ENCODE measurements around the gene SOX30. TPM values are rescaled to one million over a fixed set of nuclear protein-coding genes. Genes with fewer than 3 reads are reported as not detected.

SOX30 gene
- total RNA-seq, 4 donors from 2014 or later = 0.10 TPM; not detected in 3

DNA sequence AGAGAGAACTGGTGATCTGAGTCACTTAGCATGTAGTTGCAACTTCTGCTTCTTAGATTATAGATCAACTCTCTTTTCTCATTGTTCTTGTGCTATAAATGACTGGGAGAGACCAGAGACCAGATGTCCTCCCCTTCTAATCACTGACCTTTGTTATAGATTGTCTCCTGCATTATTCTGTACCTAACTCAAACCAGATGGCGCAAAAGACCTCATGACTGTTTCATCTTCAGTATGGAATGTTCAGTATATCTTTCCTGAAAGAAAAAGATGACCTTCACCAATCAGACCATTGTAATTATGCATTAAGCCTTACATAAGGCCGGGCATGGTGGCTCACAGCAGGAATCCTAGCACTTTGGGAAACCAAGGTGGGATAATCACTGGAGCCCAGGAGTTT is 46.2 kb downstream of the SOX30 start:
- no peak for DNase-seq (ENCODE audit: low spot score in 2 of 2)
- intact Hi-C loops (cut with DNase I; ENCODE audit: low total_unique reads) = no loop called here
- WGBS, 2 donors = 90 to 92% methylated on average over 2 of the region's 2 CpGs
- H3K4me3 ChIP-seq (ENCODE audit: low read depth, poor library complexity, severe bottlenecking) = no peak overlapping the region
- no peak for TF ChIP-seq POLR2A (IDR thresholded peaks at IDR 0.05)
- TF ChIP-seq, protein P1, sequence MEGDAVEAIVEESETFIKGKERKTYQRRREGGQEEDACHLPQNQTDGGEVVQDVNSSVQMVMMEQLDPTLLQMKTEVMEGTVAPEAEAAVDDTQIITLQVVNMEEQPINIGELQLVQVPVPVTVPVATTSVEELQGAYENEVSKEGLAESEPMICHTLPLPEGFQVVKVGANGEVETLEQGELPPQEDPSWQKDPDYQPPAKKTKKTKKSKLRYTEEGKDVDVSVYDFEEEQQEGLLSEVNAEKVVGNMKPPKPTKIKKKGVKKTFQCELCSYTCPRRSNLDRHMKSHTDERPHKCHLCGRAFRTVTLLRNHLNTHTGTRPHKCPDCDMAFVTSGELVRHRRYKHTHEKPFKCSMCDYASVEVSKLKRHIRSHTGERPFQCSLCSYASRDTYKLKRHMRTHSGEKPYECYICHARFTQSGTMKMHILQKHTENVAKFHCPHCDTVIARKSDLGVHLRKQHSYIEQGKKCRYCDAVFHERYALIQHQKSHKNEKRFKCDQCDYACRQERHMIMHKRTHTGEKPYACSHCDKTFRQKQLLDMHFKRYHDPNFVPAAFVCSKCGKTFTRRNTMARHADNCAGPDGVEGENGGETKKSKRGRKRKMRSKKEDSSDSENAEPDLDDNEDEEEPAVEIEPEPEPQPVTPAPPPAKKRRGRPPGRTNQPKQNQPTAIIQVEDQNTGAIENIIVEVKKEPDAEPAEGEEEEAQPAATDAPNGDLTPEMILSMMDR (IDR thresholded peaks at IDR 0.05) = no peak

DNA sequence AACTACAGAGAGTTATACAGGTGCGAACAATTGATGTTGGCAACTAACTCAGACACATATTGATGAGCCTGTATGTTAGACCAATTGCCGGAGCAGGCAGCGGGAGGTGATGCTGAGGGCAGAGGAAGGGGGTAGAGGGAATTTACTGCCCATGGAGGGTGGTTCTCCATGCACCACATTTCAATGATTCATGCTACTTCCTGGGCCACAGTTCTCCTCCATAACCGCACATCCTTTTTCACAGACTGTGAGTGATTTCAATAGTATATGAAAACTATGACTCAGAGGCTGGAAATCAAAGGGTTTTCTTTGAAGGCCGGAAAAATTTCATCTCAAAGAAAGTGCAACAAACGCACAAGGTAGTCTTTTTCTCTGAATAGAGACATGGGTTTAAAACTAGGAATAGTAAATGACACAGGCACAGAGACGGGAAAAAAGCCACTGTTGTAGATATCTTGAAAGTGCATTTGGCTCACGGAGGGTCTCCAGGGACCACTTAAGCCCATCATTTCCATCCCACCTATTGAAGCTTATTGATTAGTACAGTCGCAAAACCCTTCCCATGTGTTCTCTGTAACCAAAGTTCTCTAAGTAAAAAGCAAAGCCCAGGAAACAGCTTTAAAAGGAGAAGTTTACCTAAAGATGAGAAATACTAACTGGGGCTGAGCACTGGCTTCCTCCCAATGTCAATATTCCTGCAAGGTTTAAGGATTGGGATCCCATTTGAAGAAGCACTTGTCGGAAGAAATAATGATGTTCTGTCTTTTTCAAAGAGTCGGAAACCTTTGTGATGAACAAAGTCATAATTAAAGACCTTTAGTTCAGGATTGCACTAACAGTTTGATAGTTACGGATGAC is 48.7 kb downstream of the SOX30 start:
- intact Hi-C loops (cut with DNase I; ENCODE audit: low total_unique reads) = no loop called here
- WGBS, 2 donors = 84% methylated on average over 12 of the region's 12 CpGs
- TF ChIP-seq POLR2A (IDR thresholded peaks at IDR 0.05) = no peak
- TF ChIP-seq, protein P1 (IDR thresholded peaks at IDR 0.05) = no peak
- DNase-seq (ENCODE audit: low spot score in 2 of 2) = no peak
- no peak overlapping the region for H3K4me3 ChIP-seq (ENCODE audit: low read depth, poor library complexity, severe bottlenecking)

DNA sequence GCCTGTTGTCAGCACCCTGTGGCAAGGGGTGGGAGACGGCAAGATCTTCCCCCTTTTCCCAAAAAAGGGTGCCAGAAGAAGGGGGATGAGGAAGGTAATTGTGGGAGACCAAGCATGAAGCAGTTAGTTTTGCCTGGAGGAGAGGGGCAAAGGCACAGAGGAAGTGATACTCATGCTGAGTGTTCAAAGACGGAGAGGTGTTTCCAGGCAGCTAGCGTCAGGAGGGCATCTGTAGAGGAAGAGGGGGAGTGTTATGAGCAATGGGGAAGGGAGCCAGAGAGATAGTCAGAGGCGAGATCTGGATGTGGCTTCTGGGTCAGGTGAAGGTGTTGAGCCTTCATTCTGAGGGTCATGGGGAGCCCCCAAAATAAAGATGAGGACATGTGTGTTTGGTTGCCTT is 49.7 kb downstream of the SOX30 start:
- DNase-seq (ENCODE audit: low spot score in 2 of 2) = no peak
- no peak overlapping the region for H3K4me3 ChIP-seq (ENCODE audit: low read depth, poor library complexity, severe bottlenecking)
- intact Hi-C loops (cut with DNase I; ENCODE audit: low total_unique reads) = no loop called here
- 74 to 83% methylated on average over 4 of the region's 4 CpGs for WGBS, 2 donors
- TF ChIP-seq, protein P1 (IDR thresholded peaks at IDR 0.05) = no peak
- no peak for TF ChIP-seq POLR2A (IDR thresholded peaks at IDR 0.05)

DNA sequence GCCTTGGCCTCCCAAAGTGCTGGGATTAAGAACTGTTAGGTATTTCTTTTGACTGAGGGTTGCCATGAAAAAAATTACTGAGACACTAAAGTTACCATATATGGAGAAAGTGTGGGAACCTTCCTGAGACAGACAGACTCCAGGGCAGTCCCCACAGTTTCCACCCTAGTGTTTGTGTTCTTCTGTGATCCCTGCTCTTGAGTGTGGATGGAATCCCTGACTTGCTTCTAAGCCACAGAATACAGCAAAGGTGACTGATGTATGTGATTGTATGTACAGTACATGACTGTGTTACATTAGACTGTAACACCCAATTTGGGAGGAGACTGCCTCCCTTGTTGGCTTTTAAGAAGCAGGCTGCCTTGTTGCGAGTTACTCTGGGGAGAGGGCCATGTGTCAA is 52.0 kb downstream of the SOX30 start:
- H3K4me3 ChIP-seq (ENCODE audit: low read depth, poor library complexity, severe bottlenecking) = no peak overlapping the region
- WGBS, 2 donors = 75 to 100% methylated on average over 1 of the region's 1 CpG
- intact Hi-C loops (cut with DNase I; ENCODE audit: low total_unique reads) = no loop called here
- TF ChIP-seq POLR2A (IDR thresholded peaks at IDR 0.05) = no peak
- TF ChIP-seq, protein P1 (IDR thresholded peaks at IDR 0.05) = no peak
- DNase-seq (ENCODE audit: low spot score in 2 of 2) = no peak

DNA sequence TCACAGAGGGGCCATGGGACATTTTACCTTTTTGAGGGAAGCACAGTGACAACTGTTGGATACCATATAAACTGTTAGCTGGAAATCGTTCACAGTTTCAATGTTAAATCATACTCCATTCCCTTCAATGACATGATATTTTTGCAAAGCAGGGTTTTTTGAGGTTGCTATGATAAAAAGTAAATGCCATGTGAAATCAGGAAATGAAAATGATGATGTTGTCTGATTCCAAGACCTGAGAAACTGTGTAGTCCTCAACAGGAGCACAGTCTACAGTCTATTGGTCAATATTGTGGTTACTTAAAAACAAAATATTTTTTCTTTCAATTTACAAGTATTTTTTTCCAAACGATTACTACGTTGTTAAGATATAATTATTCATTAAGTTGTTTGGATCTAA is 52.7 kb downstream of the SOX30 start:
- no peak for TF ChIP-seq POLR2A (IDR thresholded peaks at IDR 0.05)
- TF ChIP-seq, protein P1 (IDR thresholded peaks at IDR 0.05) = no peak
- intact Hi-C loops (cut with DNase I; ENCODE audit: low total_unique reads) = no loop called here
- 79 to 87% methylated on average over 3 of the region's 3 CpGs for WGBS, 2 donors
- H3K4me3 ChIP-seq (ENCODE audit: low read depth, poor library complexity, severe bottlenecking) = no peak overlapping the region
- no peak for DNase-seq (ENCODE audit: low spot score in 2 of 2)
